AG08396 (cell line): ENCODE measurements around the gene RNF207.

Experiments
- DNase-seq: peaks from one replicate; pipeline ENCODE4 v3.0.0; 2012; ENCODE audit warnings: low spot score, mixed read lengths

RNF207 gene

GRCh38 chr1:6269720-6270400 is 63.9 kb downstream of the RNF207 start:
- DNase-seq, result no peak

GRCh38 chr1:6270401-6270800 is 64.5 kb downstream of the RNF207 start:
- no peak for DNase-seq
